ENCODE results near the gene PNPLA8.

Gene PNPLA8

DNA sequence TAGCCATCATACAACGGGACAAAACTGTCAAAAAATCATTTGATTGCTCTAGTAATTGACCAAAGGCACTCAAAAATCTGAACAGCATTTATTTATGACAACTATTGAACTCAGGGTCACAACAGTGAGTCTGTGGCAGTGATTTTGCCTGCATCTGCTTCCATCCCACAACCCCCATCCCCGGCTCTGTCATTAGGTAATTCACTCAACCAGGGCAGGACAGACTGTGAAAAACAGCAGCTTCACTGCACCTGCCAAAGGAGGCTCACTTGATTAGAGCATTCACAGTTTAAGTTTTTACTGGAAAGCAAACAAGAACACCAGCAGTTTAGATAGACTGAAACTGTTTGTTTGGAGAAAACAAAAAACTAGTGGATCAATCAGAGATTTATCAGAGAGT is 91.9 kb downstream of the PNPLA8 start:
- DNase-seq, result no peak

DNA sequence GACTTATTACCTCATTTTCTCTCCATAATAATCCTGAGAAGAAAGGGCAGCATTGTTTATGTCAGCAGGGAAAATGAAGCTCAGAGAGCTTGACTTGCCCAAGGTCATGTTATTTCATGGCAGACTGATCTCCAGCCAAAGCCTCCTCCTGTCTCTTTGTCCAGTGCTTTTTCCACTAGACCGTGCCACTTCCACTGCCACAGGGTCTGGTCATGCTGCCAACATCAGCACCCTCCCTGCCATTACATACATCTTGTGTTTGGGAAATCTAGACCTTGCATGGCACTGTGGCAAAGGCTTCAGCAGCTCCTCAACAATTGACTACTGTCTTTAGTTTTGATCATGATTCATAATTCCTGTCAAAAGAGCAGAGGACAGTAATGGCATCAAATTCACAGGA is 94.8 kb downstream of the PNPLA8 start:
- no peak for DNase-seq

DNA sequence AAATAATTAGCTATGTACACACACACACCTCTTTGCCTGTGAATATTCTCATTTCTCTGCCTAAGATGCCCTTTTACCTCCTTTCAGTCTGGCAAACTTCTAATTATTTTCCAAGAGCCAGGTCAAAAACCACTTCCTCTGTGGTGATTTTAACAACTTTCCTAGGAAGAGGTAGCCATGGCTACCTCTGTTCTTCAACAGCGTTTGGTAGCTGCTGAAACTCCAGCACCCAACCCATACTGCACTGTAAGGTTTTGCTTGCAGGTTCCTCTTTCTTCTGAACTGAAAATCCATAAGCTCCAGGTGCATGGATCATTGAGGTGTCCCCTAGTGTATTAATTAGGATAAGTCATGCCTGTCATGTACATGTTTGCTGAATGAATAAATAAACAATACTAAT is 95.3 kb downstream of the PNPLA8 start:
- DNase-seq, result no peak

DNA sequence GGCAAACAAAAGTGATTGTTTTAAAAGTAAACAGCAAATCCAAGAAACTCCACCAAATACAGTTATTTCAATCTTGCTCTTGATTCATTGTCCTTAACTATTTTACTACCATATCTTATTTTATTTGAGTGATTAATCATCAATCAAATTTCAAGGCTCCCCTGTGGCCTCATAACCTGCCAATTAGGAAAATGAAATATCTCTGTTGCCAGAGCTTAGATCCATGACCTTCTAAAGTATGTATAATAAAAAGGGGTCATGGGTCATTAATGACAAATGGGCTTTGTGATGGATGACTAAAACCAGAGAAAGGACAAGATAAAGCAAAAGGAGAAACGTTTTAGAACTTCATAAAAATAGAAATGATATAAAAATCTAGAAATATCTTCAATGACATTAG is 98.2 kb downstream of the PNPLA8 start:
- no peak for DNase-seq

DNA sequence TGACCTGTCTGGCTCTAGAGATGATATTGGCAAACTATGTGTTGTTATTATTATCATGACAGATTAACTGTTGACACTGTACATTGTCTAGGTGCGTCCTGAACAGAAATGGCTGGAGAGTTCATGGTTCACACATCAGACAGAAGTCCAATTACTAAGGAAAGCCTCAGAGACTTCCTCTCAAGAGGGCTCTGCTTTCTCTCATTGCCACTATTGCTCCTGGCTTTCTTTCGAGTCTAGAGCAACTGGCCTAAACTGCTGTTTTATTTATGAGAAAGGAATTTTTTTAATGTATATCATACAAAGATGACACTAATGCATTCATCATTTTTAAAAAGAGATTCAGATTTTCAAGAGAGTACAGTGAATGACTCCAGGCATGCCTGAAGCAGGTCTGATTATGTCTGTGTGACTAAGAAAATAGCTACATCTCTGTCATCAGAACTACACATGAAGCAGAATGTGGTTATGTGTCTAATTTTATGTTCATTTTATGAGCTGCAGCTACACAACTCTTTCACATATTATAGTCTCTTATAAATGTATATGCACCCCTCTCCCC is 100.1 kb downstream of the PNPLA8 start:
- DNase-seq, result no peak

DNA sequence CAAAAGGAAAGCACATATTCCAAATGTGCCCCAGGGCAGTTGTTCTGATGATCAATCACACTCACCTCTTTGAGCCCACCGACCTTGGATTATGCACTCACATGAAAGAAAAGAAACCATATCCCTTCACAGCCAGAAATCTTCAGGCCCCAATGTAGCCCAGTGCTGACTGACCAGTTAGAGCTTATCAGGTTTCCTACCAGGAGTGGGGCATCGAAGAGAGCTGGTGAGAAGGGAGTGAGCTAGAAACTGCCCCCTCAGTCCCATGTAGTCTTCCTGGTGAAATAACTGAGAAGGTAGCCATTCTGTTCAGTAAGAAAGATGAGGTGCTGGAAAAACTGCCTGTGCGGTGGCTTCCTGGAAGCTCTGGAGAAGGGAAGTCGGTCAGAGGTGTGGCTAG is 101.9 kb downstream of the PNPLA8 start:
- DNase-seq, result no peak

DNA sequence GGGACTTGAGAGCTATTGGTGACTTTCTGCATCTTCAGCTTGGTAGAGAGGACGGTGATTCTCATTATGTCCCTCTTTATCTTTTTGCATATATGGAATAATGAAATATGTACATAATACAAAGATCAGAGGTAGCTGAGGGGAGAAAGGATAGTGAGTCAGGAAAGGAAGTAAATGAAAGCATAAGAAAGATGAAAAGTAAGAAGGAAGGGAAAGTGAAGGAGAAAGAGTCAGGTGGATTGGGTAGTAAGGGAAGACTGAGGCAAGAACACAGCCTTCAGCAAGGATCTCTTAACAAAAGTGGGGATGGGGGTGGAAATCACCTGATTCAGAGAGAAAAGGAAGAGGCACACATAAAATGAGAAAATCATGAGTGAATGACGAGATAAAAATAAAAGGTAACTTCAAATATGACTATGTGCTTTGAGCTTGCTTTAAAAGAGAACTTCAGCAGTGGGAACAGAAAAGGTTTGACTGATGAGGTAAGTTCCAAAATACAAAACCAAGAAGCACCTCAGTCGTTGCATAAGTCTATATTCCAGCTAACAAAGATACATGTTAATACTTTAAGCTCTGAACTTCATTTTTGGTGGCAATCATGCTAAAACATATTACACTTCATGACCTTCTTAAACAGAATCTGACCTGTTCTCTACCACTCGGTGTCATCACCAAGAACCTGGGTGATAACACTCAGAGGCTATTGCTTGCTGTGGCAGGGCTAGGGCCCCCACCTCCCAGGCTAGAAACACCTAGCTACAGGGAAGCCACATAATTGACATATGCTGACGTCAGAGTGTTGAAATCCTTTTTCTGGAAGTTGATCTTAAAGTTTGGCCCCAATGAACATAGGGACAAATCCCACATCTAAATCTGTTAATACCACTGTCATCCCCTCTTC is 102.6 kb downstream of the PNPLA8 start:
- DNase-seq, result no peak

DNA sequence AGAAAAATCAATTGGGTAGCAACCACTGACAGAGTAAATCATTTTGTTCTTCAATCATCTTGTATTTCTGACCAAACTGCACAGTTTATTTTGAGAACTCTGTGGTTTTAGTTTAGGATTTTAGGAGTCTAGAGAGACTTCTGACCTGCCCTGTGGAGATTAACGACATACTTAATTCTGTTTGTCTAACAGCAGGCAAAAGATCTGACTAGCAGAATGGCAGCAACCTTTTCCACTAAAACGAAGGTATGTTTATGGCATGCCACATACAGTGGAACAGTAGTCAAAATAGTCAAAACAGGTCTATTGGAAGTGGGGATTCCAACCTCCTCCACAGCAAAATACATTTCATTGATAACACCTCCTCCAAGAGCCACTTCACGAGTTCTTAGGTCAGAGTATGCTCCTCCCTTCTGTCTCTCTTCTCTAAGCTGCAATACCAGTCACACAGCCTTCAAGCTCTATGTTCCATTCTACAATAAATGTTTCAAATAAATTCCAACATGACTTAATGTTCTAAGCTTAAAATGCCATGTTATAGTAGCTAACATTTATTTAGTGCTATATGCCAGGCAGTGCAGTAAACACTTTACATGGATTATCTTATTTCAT is 104.1 kb downstream of the PNPLA8 start:
- DNase-seq, result no peak

All from T1000 (cell line).